ENCODE data around the gene SLC26A9.

DNA sequence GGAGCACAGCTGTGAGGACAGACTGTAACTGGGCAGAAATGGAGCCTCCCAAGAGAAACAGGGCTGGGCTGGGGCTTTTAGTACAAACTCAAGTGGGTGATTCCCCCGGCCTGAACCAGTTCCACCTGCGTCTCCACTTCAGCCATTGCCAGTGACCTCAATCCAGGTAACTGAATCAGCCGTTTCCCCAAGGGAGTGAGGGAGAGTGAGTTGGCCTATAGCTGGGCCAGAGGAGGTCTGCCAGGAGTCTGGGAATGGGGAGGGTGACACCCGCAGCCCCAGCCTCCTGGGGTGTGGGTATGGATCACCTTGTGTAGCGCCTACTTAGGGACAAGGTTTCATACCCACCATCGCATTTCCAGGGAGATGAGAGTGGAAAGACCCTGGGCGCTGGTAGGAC, 8.5 kb downstream of the SLC26A9 start:
- no peak for TF ChIP-seq RAD21 (IDR thresholded peaks at IDR 0.05; ENCODE audit: low read length)
- no peak for TF ChIP-seq YY1 (IDR thresholded peaks at IDR 0.05; ENCODE audit: low read depth)
- TF ChIP-seq SMC3 (IDR thresholded peaks at IDR 0.05; ENCODE audit: low read depth, low read length): no peak
- TF ChIP-seq, protein P1, sequence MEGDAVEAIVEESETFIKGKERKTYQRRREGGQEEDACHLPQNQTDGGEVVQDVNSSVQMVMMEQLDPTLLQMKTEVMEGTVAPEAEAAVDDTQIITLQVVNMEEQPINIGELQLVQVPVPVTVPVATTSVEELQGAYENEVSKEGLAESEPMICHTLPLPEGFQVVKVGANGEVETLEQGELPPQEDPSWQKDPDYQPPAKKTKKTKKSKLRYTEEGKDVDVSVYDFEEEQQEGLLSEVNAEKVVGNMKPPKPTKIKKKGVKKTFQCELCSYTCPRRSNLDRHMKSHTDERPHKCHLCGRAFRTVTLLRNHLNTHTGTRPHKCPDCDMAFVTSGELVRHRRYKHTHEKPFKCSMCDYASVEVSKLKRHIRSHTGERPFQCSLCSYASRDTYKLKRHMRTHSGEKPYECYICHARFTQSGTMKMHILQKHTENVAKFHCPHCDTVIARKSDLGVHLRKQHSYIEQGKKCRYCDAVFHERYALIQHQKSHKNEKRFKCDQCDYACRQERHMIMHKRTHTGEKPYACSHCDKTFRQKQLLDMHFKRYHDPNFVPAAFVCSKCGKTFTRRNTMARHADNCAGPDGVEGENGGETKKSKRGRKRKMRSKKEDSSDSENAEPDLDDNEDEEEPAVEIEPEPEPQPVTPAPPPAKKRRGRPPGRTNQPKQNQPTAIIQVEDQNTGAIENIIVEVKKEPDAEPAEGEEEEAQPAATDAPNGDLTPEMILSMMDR (IDR thresholded peaks at IDR 0.05): no peak
- TF ChIP-seq, protein P2, sequence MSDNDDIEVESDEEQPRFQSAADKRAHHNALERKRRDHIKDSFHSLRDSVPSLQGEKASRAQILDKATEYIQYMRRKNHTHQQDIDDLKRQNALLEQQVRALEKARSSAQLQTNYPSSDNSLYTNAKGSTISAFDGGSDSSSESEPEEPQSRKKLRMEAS (IDR thresholded peaks at IDR 0.05; ENCODE audit: low read depth): no peak
- TF ChIP-seq RCOR1 (IDR thresholded peaks at IDR 0.05; ENCODE audit: low read length): no peak
